ENCODE results near the gene NRBF2. TPM values are rescaled to one million over a fixed set of nuclear protein-coding genes. Genes with fewer than 3 reads are reported as not detected.

NRBF2 gene
- total and polyA plus RNA-seq, 9 donors, result 4.8 to 21.4 (median 12.9) TPM

GRCh38 chr10:63137306-63137705 lies 4.2 kb downstream of the NRBF2 start:
- no peaks in the 10 kb centered on the region for H3K27me3 ChIP-seq
- WGBS, 3 donors, result 49 to 60% (median 51%) methylated on average over 2 of the region's 2 CpGs
- intact Hi-C loops (cut with DNase I), result loop anchor here in 1 of 4 donors (10.0 kb wide), 1 partner anchor 323 kb away; the partner anchor contains the start of gene EGR2
- no peak for TF ChIP-seq EP300 (IDR thresholded peaks at IDR 0.05)
- TF ChIP-seq CTCF (IDR thresholded peaks at IDR 0.05), result no peak
- no peak for TF ChIP-seq POLR2A (IDR thresholded peaks at IDR 0.05)
- H3K4me3 ChIP-seq, result no peak overlapping the region
- no peaks in the 10 kb centered on the region for H3K36me3 ChIP-seq
- DNase-seq, result no peak
- H3K27ac ChIP-seq, result no peak overlapping the region
- peaks cover 4% of the 10 kb centered on the region for H3K4me1 ChIP-seq (ENCODE audit: insufficient read depth)
- no peaks in the 10 kb centered on the region for H3K9me3 ChIP-seq

- Histone ChIP-seq H3K9me3 (no peaks in the 10 kb centered on the region), H3K27ac (no peak overlapping the region), H3K4me3 (no peak overlapping the region), H3K27me3 (no peaks in the 10 kb centered on the region), H3K36me3 (no peaks in the 10 kb centered on the region), H3K4me1 (ENCODE audit: insufficient read depth) (no peaks in the 10 kb centered on the region)
- TF ChIP-seq POLR2A (IDR thresholded peaks at IDR 0.05) (no peak), EP300 (IDR thresholded peaks at IDR 0.05) (no peak), CTCF (IDR thresholded peaks at IDR 0.05) (no peak)
- intact Hi-C loops (cut with DNase I), result no loop called here
- no peak for DNase-seq
- WGBS, 3 donors, result 89 to 94% (median 89%) methylated on average over 3 of the region's 3 CpGs
These were observed 6.9 kb downstream of the NRBF2 start for GRCh38 chr10:63140077-63140476.

- no peaks in the 10 kb centered on the region for H3K36me3 ChIP-seq
- intact Hi-C loops (cut with DNase I), result no loop called here
- H3K9me3 ChIP-seq, result no peaks in the 10 kb centered on the region
- no peaks in the 10 kb centered on the region for H3K4me1 ChIP-seq (ENCODE audit: insufficient read depth)
- no peaks in the 10 kb centered on the region for H3K27me3 ChIP-seq
- no peak overlapping the region for H3K4me3 ChIP-seq
- no peak for DNase-seq
- TF ChIP-seq EP300 (IDR thresholded peaks at IDR 0.05) (no peak), CTCF (IDR thresholded peaks at IDR 0.05) (no peak), POLR2A (IDR thresholded peaks at IDR 0.05) (no peak)
- 94 to 95% (median 94%) methylated on average over 6 of the region's 6 CpGs for WGBS, 3 donors
- no peak overlapping the region for H3K27ac ChIP-seq
These were observed 9.0 kb downstream of the NRBF2 start for GRCh38 chr10:63142136-63142535.

GRCh38 chr10:63143987-63144386 lies 10.9 kb downstream of the NRBF2 start:
- no peaks in the 10 kb centered on the region for H3K4me1 ChIP-seq (ENCODE audit: insufficient read depth)
- TF ChIP-seq CTCF (IDR thresholded peaks at IDR 0.05), result no peak
- no peak for TF ChIP-seq EP300 (IDR thresholded peaks at IDR 0.05)
- TF ChIP-seq POLR2A (IDR thresholded peaks at IDR 0.05), result no peak
- H3K27ac ChIP-seq, result no peak overlapping the region
- 63 to 75% (median 73%) methylated on average over 5 of the region's 5 CpGs for WGBS, 3 donors
- H3K36me3 ChIP-seq, result no peaks in the 10 kb centered on the region
- no peaks in the 10 kb centered on the region for H3K27me3 ChIP-seq
- H3K4me3 ChIP-seq, result no peak overlapping the region
- intact Hi-C loops (cut with DNase I), result no loop called here
- H3K9me3 ChIP-seq, result no peaks in the 10 kb centered on the region
- DNase-seq, result no peak

- no peak overlapping the region for H3K4me3 ChIP-seq
- H3K36me3 ChIP-seq, result no peaks in the 10 kb centered on the region
- H3K27ac ChIP-seq, result no peak overlapping the region
These were observed 12.7 kb downstream of the NRBF2 start for GRCh38 chr10:63145782-63146181.

More at GRCh38 chr10:63145782-63146181, 12.7 kb downstream of the NRBF2 start:
- intact Hi-C loops (cut with DNase I), result no loop called here
- DNase-seq, result no peak
- Histone ChIP-seq H3K27me3 (no peaks in the 10 kb centered on the region), H3K4me1 (ENCODE audit: insufficient read depth) (no peaks in the 10 kb centered on the region), H3K9me3 (no peaks in the 10 kb centered on the region)
- TF ChIP-seq CTCF (IDR thresholded peaks at IDR 0.05) (no peak), EP300 (IDR thresholded peaks at IDR 0.05) (no peak), POLR2A (IDR thresholded peaks at IDR 0.05) (no peak)

Data from ovary (tissue), 9 donors.